Calu3 (cell line): ENCODE measurements around the gene PRODH. TPM values are rescaled to one million over a fixed set of nuclear protein-coding genes. Genes with fewer than 3 reads are reported as not detected.

Source experiments
- BruUV-seq: library from RNA; stranded (reverse); fragments of 400-500 nt; replicated peaks from 2 replicates; lab custom pipeline; 2021; lab: Mats Ljungman, UMichigan
- CTCF ChIA-PET: fragments of 300-600 bp; sonication (Branson Sonifier 250); formaldehyde crosslinking; loops from one replicate; lab custom pipeline; 2022; ENCODE audit warnings: antibody characterized with exemption; lab: Charles Lee
- DNase-seq: peaks from one replicate; pipeline ENCODE4 v3.0.0; 2022
- H3K27ac Mint-ChIP-seq: one replicate; pipeline ENCODE4 v1.8.0; 2022; ENCODE audit warnings: mixed read lengths; ENCODE audit not compliant: unreplicated experiment
- H3K27me3 Mint-ChIP-seq: one replicate; pipeline ENCODE4 v1.8.0; 2022; ENCODE audit warnings: mixed read lengths; ENCODE audit not compliant: unreplicated experiment
- H3K36me3 Mint-ChIP-seq: one replicate; pipeline ENCODE4 v1.8.0; 2022; ENCODE audit warnings: mild to moderate bottlenecking, moderate library complexity, mixed read lengths; ENCODE audit not compliant: insufficient read depth, unreplicated experiment
- H3K4me1 Mint-ChIP-seq: one replicate; pipeline ENCODE4 v1.8.0; 2022; ENCODE audit warnings: mild to moderate bottlenecking, low read depth, mixed read lengths; ENCODE audit not compliant: unreplicated experiment
- H3K4me3 Mint-ChIP-seq: one replicate; pipeline ENCODE4 v1.8.0; 2022; ENCODE audit warnings: mild to moderate bottlenecking, low read depth, moderate library complexity, mixed read lengths; ENCODE audit not compliant: unreplicated experiment
- H3K9me3 Mint-ChIP-seq: one replicate; pipeline ENCODE4 v1.8.0; 2022; ENCODE audit warnings: low read depth, mixed read lengths; ENCODE audit not compliant: unreplicated experiment
- CTCF ChIP-seq: fragments of 200-600 bp; IDR thresholded peaks from one replicate; pipeline ENCODE4 v1.8.0; 2022; ENCODE audit warnings: antibody characterized with exemption; ENCODE audit not compliant: unreplicated experiment
- intact Hi-C: fragments of 100-400 bp; cut with micrococcal nuclease; formaldehyde crosslinking; loops from one replicate; pipeline ENCODE4 v1.10.0; 2022; ENCODE audit not compliant: unreplicated experiment
- total RNA-seq: library from RNA; stranded (reverse); gene quantifications from 2 replicates; pipeline ENCODE4 v1.2.3, GENCODE V29; 2022

The PRODH gene
- total RNA-seq, 1 experiment from 2014 or later = 1.5 TPM

GRCh38 chr22:18980829-18981228 is 44.7 kb upstream of the PRODH start:
- CTCF ChIA-PET = no interaction called here
- no peak for TF ChIP-seq CTCF
- Mint-ChIP-seq H3K4me3 (no peak overlapping the region), H3K36me3 (no peaks in the 10 kb centered on the region), H3K27ac (no peak overlapping the region), H3K9me3 (no peaks in the 10 kb centered on the region), H3K27me3 (no peaks in the 10 kb centered on the region), H3K4me1 (no peaks in the 10 kb centered on the region)
- DNase-seq = no peak
- BruUV-seq = no TSS peak
- intact Hi-C loops = no loop called here

- Mint-ChIP-seq H3K4me3 (no peak overlapping the region), H3K36me3 (no peaks in the 10 kb centered on the region), H3K4me1 (no peaks in the 10 kb centered on the region), H3K27me3 (no peaks in the 10 kb centered on the region), H3K27ac (no peak overlapping the region), H3K9me3 (no peaks in the 10 kb centered on the region)
- no peak for TF ChIP-seq CTCF
- BruUV-seq = no TSS peak
- intact Hi-C loops = no loop called here
- CTCF ChIA-PET = no interaction called here
- no peak for DNase-seq
These were observed 43.9 kb upstream of the PRODH start for GRCh38 chr22:18979957-18980356.

GRCh38 chr22:18978506-18978905 is 42.4 kb upstream of the PRODH start:
- CTCF ChIA-PET = no interaction called here
- Mint-ChIP-seq H3K4me3 (no peak overlapping the region), H3K9me3 (no peaks in the 10 kb centered on the region), H3K36me3 (no peaks in the 10 kb centered on the region), H3K4me1 (no peaks in the 10 kb centered on the region), H3K27ac (no peak overlapping the region), H3K27me3 (peaks cover 13% of the 10 kb centered on the region)
- no peak for DNase-seq
- no peak for TF ChIP-seq CTCF
- BruUV-seq = no TSS peak
- intact Hi-C loops = no loop called here

GRCh38 chr22:18977824-18978425 is 41.8 kb upstream of the PRODH start:
- no peaks in the 10 kb centered on the region for H3K4me1 Mint-ChIP-seq
- BruUV-seq = no TSS peak

More at GRCh38 chr22:18977824-18978425, 41.8 kb upstream of the PRODH start:
- Mint-ChIP-seq H3K4me3 (no peak overlapping the region), H3K36me3 (no peaks in the 10 kb centered on the region), H3K9me3 (no peaks in the 10 kb centered on the region), H3K27me3 (peaks cover 13% of the 10 kb centered on the region), H3K27ac (no peak overlapping the region)
- DNase-seq = no peak
- CTCF ChIA-PET = no interaction called here
- intact Hi-C loops = no loop called here
- TF ChIP-seq CTCF = no peak
